ENCODE measurements around the gene SFMBT1.

GRCh38 chr3:53035825-53036619, 9.9 kb downstream of the SFMBT1 start:
- TF ChIP-seq, protein P1, sequence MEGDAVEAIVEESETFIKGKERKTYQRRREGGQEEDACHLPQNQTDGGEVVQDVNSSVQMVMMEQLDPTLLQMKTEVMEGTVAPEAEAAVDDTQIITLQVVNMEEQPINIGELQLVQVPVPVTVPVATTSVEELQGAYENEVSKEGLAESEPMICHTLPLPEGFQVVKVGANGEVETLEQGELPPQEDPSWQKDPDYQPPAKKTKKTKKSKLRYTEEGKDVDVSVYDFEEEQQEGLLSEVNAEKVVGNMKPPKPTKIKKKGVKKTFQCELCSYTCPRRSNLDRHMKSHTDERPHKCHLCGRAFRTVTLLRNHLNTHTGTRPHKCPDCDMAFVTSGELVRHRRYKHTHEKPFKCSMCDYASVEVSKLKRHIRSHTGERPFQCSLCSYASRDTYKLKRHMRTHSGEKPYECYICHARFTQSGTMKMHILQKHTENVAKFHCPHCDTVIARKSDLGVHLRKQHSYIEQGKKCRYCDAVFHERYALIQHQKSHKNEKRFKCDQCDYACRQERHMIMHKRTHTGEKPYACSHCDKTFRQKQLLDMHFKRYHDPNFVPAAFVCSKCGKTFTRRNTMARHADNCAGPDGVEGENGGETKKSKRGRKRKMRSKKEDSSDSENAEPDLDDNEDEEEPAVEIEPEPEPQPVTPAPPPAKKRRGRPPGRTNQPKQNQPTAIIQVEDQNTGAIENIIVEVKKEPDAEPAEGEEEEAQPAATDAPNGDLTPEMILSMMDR (conservative IDR thresholded peaks at IDR 0.05; ENCODE audit: low read length) = no peak
- TF ChIP-seq EZH2phosphoT487 (IDR thresholded peaks at IDR 0.05; ENCODE audit: borderline replicate concordance) = no peak
